Dedifferentiated amniotic fluid mesenchymal stem cell (primary cell): ENCODE results near the gene RGPD8.
"Not testable (repeated sequence)": the region's sequence is repeated elsewhere in the genome, so short reads cannot be mapped to it uniquely, and the experiment has no call there.

Experiments
- DNase-seq: peaks from one replicate; pipeline ENCODE4 v3.0.0-alpha.2; 2016; ENCODE audit errors: extremely low spot score

RGPD8 gene

GRCh38 chr2:112435716-112436431 is 2.4 kb upstream of the RGPD8 start:
- not testable (repeated sequence) for DNase-seq

GRCh38 chr2:112434890-112435715 is 1.7 kb upstream of the RGPD8 start:
- not testable (repeated sequence) for DNase-seq

- DNase-seq = no peak
These were observed 686 bp upstream of the RGPD8 start for GRCh38 chr2:112433932-112434730.

GRCh38 chr2:112432735-112433479 is 538 bp downstream of the RGPD8 start:
- not testable (repeated sequence) for DNase-seq

- not testable (repeated sequence) for DNase-seq
These were observed 1.1 kb downstream of the RGPD8 start for GRCh38 chr2:112432390-112432734.

- DNase-seq = not testable (repeated sequence)
These were observed 1.7 kb downstream of the RGPD8 start for GRCh38 chr2:112431587-112432295.

GRCh38 chr2:112424553-112424952 is 8.9 kb downstream of the RGPD8 start:
- DNase-seq = not testable (repeated sequence)

- DNase-seq = not testable (repeated sequence)
These were observed 16.6 kb downstream of the RGPD8 start for GRCh38 chr2:112416860-112417259.

GRCh38 chr2:112360055-112360454 is 73.4 kb downstream of the RGPD8 start:
- DNase-seq = not testable (repeated sequence)

GRCh38 chr2:112354335-112354734 is 79.1 kb downstream of the RGPD8 start:
- not testable (repeated sequence) for DNase-seq

- DNase-seq = not testable (repeated sequence)
These were observed 80.4 kb downstream of the RGPD8 start for GRCh38 chr2:112352809-112353603.

GRCh38 chr2:112352292-112352691 is 81.2 kb downstream of the RGPD8 start:
- DNase-seq = not testable (repeated sequence)

GRCh38 chr2:112345030-112346027 is 88.1 kb downstream of the RGPD8 start:
- DNase-seq = no peak

- DNase-seq = no peak
These were observed 89.4 kb downstream of the RGPD8 start for GRCh38 chr2:112343827-112344585.

GRCh38 chr2:112342067-112342550 is 91.3 kb downstream of the RGPD8 start:
- DNase-seq = no peak

- DNase-seq = no peak
These were observed 92.8 kb downstream of the RGPD8 start for GRCh38 chr2:112340475-112341267.

- DNase-seq = no peak
These were observed 93.5 kb downstream of the RGPD8 start for GRCh38 chr2:112339986-112340385.
